ENCODE results near the gene KRTAP5-4. TPM values are rescaled to one million over a fixed set of nuclear protein-coding genes. Genes with fewer than 3 reads are reported as not detected.
"Not testable (repeated sequence)": the region's sequence is repeated elsewhere in the genome, so short reads cannot be mapped to it uniquely, and the experiment has no call there.

KRTAP5-4 gene, protein sequence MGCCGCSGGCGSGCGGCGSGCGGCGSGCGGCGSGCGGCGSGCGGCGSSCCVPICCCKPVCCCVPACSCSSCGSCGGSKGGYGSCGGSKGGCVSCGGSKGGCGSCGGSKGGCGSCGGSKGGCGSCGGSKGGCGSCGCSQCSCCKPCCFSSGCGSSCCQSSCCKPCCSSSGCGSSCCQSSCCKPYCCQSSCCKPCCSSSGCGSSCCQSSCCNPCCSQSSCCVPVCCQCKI
- not detected for total RNA-seq

DNA sequence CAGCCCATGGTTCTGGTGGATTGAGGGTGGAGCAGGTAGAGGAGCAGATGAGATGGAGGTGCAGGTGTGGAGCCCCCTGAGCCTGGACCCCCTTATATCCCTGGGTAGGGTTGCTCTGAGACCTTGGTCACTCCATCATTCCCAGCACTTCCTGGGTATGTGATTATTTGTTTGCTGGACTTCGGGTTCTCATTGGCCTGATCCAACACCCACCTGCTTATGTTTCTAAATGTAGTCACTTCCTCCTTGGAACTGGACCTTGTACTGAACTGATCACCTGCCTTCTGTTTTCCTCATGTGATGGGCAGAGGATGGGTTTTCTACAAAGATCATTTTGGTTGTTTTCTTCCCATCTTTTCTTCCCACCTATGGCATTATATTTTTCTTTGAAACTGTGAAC is at the start of gene KRTAP5-4:
KRTAP5-4 (minus strand) TSS at position 53 of the 400 bp plus-strand sequence; CDS start at position 8, 45 bp downstream.
- Mint-ChIP-seq H3K36me3 (no peaks in the 10 kb centered on the region), H3K9me3 (no peaks in the 10 kb centered on the region), H3K27ac (no peak within 1 kb of the TSS)
- ATAC-seq (no peak), DNase-seq (ENCODE audit: low spot score in 2 of 2) (no peak)

DNA sequence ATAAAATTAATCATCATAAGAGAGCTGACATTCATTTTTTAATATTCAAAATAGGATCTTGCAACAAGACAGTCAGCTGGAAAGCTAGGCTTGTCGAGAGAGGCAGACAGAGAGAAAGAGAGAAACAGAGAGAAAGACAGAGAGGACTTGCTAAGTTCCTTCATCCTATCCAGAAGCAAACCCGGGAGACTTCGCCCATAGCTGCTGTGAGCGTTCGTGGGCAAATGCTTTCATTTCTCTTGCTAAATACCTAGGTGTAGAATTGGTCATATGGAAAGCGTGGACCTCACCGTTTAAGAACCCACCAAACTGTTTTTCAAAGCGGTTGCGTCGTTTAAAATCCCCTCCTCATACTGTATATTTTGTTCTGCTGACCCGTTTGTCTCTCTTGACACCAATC is 49.7 kb upstream of the KRTAP5-4 start:
- DNase-seq (ENCODE audit: low spot score in 2 of 2) = no peak
- Mint-ChIP-seq H3K36me3 (no peaks in the 10 kb centered on the region), H3K27ac (no peak overlapping the region), H3K9me3 (no peaks in the 10 kb centered on the region)
- no peak for ATAC-seq

GRCh38 chr11:1670905-1671371 is 49.0 kb upstream of the KRTAP5-4 start:
- Mint-ChIP-seq H3K36me3 (no peaks in the 10 kb centered on the region), H3K27ac (no peak overlapping the region), H3K9me3 (no peaks in the 10 kb centered on the region)
- ATAC-seq (no peak), DNase-seq (ENCODE audit: low spot score in 2 of 2) (no peak)

DNA sequence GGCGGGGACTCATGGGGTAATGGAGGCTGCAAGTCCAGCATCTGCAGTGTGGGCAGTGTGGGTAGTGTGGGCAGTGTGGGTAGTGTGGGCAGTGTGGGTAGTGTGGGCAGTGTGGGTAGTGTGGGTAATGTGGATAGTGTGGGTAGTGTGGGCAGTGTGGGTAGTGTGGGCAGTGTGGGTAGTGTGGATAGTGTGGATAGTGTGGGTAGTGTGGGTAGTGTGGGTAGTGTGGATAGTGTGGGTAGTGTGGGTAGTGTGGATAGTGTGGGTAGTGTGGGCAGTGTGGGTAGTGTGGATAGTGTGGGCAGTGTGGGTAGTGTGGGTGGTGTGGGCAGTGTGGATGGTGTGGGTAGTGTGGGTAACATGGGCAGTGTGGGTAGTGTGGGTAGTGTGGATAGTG is 48.5 kb upstream of the KRTAP5-4 start:
- not testable (repeated sequence) for H3K27ac Mint-ChIP-seq; H3K9me3 Mint-ChIP-seq; ATAC-seq; DNase-seq (ENCODE audit: low spot score in 2 of 2); H3K36me3 Mint-ChIP-seq

DNA sequence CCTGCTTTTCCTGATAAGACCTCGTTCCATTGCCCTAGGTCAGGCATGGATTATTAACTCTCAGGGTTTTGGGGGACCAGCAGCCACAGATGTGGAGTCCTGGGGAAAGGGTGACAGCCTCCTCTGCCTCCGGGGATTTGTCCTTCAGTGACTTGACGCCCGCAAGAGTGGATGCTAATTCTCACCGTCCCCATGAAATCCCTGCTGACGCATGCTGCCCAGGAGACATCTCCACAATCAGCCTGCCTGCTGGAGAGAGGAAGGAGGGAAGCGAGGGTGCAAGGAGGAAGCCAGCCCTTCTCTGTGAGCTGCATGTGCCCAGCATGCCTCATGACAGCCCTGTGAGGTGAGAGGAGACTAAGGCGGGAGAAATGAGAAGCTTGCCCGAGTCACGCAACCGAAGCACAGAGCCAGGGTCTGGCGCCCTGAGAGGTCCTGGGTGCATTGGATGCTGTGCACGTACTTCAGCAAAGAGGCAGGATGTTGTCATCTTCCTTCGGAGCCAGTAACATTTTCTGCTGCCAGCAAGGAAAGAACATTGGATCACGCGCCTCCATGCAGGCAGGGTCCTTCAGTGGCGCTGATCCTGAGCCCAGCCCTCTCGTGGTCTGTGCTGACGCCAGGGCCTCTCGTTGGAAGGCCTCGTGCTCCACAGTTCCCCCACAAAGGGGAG is 47.7 kb upstream of the KRTAP5-4 start:
- no peak for ATAC-seq
- Mint-ChIP-seq H3K36me3 (no peaks in the 10 kb centered on the region), H3K9me3 (no peaks in the 10 kb centered on the region), H3K27ac (no peak overlapping the region)
- peak in 1 of 2 donors; percentile 31 for DNase-seq (ENCODE audit: low spot score in 2 of 2)

- no peaks in the 10 kb centered on the region for H3K9me3 Mint-ChIP-seq
- no peak for ATAC-seq
- H3K36me3 Mint-ChIP-seq = no peaks in the 10 kb centered on the region
- DNase-seq (ENCODE audit: low spot score in 2 of 2) = no peak
- H3K27ac Mint-ChIP-seq = no peak overlapping the region
Measured at GRCh38 chr11:1668911-1669473, 47.1 kb upstream of the KRTAP5-4 start.

- no peak for DNase-seq (ENCODE audit: low spot score in 2 of 2)
- H3K27ac Mint-ChIP-seq = no peak overlapping the region
- no peaks in the 10 kb centered on the region for H3K9me3 Mint-ChIP-seq
- H3K36me3 Mint-ChIP-seq = no peaks in the 10 kb centered on the region
- ATAC-seq = no peak
Measured at GRCh38 chr11:1667906-1668305, 46.0 kb upstream of the KRTAP5-4 start.

GRCh38 chr11:1667121-1667850 is 45.3 kb upstream of the KRTAP5-4 start:
- no peak for ATAC-seq
- Mint-ChIP-seq H3K27ac (no peak overlapping the region), H3K36me3 (no peaks in the 10 kb centered on the region), H3K9me3 (no peaks in the 10 kb centered on the region)
- peak in 1 of 2 donors; percentile 30 for DNase-seq (ENCODE audit: low spot score in 2 of 2)

DNA sequence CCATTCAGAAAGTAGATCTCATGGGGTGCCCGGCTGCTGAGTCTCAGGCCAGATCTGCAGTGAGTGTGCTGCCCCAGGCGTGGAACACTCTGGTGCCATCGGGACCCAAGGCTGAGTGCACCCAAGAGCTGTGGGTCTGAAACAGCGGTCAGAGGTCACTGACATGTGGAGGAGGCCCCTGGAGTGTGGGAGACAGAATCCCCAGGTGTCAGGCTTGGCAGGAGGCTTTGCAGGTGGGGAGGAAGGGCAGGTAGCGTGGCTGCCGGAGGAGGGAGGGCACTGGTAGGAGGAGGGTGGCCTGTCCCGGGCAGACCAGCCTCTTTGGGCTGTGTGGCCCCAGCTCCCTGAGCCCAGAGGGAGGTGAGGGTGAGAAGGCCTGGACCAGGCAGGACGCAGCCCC is 43.4 kb upstream of the KRTAP5-4 start:
- ATAC-seq = no peak
- Mint-ChIP-seq H3K9me3 (no peaks in the 10 kb centered on the region), H3K27ac (no peak overlapping the region), H3K36me3 (no peaks in the 10 kb centered on the region)
- DNase-seq (ENCODE audit: low spot score in 2 of 2) = no peak

DNA sequence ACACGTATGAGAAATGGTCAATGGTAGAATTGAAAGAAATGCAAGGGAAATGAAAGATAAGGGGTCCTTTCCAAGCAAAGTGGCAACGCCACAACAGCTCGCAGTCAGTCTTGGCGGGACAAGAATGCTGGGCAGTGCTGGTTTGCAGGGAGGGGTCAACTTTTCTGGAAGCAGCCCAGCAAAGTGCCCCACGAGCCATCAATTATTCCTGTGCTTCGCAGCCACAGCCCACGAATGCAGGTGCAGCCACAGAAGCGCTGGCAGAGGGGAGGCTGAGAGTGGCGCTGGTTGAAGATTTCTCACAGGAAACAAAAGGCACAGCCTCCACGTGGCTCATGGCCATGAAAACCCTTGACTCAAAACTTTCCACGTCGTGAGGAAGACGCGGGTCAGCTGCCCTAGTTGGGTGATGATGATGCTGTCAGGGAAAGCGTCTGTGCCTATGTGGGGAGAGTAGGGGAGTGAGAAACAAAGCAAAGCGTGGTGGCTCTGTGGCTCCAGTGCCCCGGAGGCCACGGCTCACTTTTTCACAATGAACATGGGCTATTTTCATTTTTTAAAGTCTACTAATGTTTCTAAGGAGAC is 40.9 kb upstream of the KRTAP5-4 start:
- not testable (repeated sequence) for H3K27ac Mint-ChIP-seq, H3K36me3 Mint-ChIP-seq, H3K9me3 Mint-ChIP-seq
- ATAC-seq = peak in 1 of 2 donors; percentile 66
- peak in 1 of 2 donors; percentile 41 for DNase-seq (ENCODE audit: low spot score in 2 of 2)

- H3K36me3 Mint-ChIP-seq, H3K9me3 Mint-ChIP-seq, H3K27ac Mint-ChIP-seq, ATAC-seq: not testable (repeated sequence)
- DNase-seq (ENCODE audit: low spot score in 2 of 2) = peak in 1 of 2 donors; percentile 47
Measured at GRCh38 chr11:1661454-1662269, 39.7 kb upstream of the KRTAP5-4 start.

DNA sequence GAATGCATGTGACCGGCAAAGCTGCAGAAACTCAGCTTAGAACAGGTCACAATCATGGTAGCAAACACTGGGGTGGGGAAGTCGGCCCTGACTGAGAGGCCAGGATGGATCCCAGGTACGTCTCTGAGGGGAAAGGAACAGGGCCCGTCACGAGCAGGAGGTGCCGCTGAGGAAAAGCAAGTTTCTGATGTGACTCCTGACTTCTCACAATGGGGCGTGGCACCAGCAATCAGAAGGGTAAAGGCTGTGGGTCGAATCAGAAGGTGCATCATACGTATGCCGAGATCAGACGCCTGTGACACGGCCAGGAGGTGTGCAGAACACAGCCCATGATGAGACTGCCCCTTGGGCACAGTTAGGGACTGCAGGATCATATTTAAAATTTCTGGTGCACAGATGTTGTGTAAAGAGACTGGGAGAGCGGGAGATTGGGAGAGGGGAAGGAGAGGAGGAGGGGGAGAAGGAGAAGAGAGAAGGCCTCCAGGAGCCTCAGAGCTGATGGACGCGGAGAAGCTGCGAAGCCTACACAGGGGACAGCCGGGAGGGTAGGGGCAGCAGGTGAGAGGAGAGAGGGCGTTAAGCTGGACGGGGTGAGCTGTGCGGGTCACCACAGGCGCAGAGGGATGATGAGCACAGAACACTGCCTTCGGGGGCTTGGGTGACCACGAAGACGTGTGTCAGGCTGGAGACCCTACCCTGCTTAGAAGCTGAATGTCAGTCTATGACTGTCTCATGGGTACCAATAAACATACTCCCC is 38.4 kb upstream of the KRTAP5-4 start:
- Mint-ChIP-seq H3K27ac (no peak overlapping the region), H3K9me3 (no peaks in the 10 kb centered on the region), H3K36me3 (no peaks in the 10 kb centered on the region)
- peak in 1 of 2 donors; percentile 50 for DNase-seq (ENCODE audit: low spot score in 2 of 2)
- ATAC-seq = no peak

DNA sequence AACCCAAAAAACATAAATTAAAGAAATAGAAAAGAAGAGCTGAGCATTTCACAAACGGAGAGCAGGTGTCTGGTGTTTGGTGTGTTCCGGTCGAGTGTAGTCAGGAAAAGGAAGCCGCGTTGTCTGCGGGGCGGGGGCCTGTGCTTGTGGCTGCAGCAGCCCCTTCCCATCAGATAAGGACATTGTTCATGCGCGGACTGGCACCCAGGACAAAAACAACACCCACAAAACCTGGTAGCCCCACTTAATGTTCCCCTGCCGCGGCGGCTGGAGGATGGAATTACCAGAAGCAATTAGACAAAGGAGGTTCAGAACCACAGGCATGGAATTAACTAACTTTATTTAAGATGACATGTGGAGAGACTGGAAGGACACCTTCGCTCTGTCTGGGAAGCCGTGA is 37.6 kb upstream of the KRTAP5-4 start:
- DNase-seq (ENCODE audit: low spot score in 2 of 2) (peak in 1 of 2 donors; percentile 30), ATAC-seq (no peak)
- peak overlapping the region in 1 of 2 donors; percentile 57 for H3K27ac Mint-ChIP-seq
- H3K9me3 Mint-ChIP-seq = no peaks in the 10 kb centered on the region
- no peaks in the 10 kb centered on the region for H3K36me3 Mint-ChIP-seq

DNA sequence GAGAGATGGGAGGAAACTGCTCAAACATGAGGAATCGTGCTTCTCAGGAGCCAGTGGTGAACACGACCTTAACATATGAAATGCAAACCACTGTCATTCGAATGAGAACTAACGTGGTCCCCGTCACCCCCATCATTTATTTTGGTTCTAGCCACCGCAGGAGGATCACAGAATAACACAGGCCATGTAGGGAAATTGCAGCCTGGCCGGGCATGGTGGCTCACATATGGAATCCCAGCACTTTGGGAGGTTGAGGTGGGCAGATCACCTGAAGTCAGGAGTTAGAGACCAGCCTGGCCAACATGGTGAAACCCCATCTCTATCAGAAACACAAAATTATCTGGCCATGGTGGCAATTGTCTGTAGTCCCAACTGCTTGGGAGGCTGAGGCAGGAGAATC is 34.7 kb upstream of the KRTAP5-4 start:
- H3K36me3 Mint-ChIP-seq = no peaks in the 10 kb centered on the region

GRCh38 chr11:1656061-1656441 is 34.1 kb upstream of the KRTAP5-4 start:
- ATAC-seq = no peak
- Mint-ChIP-seq H3K9me3 (no peaks in the 10 kb centered on the region), H3K27ac (peak overlapping the region in 1 of 2 donors; percentile 18), H3K36me3 (no peaks in the 10 kb centered on the region)
- peak in 1 of 2 donors; percentile 47 for DNase-seq (ENCODE audit: low spot score in 2 of 2)

More for the DNA sequence above, 34.7 kb upstream of the KRTAP5-4 start:
- Mint-ChIP-seq H3K27ac (no peak overlapping the region), H3K9me3 (no peaks in the 10 kb centered on the region)
- peak in 1 of 2 donors; percentile 28 for DNase-seq (ENCODE audit: low spot score in 2 of 2)
- no peak for ATAC-seq

Measured in activated naive CD4-positive, alpha-beta T cell treated with anti-CD3 and anti-CD28 coated beads, Interleukin-2, amount 50 U/mL, for 72 hours (primary cell).